SK-N-SH treated with all-trans-retinoic acid at 6 μM for 48 hours (cell line): Measurements from ENCODE around the gene EXOSC10.

Experiments
- ATAC-seq: fragments of 200-7000 bp; cut with Tn5 transposase; 3 replicates; pipeline ENCODE4 v1.9.1; 2020; ENCODE audit warnings: mild to moderate bottlenecking, moderate library complexity
- BACH2 ChIP-seq: fragments of 250-450 bp; sonication (Bioruptor Pico); IDR thresholded peaks from 2 replicates; pipeline ENCODE4 v1.9.0; 2021; ENCODE audit warnings: mild to moderate bottlenecking, borderline replicate concordance
- CSDC2 ChIP-seq: fragments of 250-450 bp; sonication (Bioruptor Pico); IDR thresholded peaks from 2 replicates; pipeline ENCODE4 v1.5.0; 2020; ENCODE audit warnings: mild to moderate bottlenecking, moderate library complexity
- CSRNP3 ChIP-seq: fragments of 250-450 bp; sonication (Bioruptor Pico); IDR thresholded peaks from 2 replicates; pipeline ENCODE4 v1.5.1; 2021; ENCODE audit warnings: mild to moderate bottlenecking, moderate library complexity
- ESRRG ChIP-seq: fragments of 250-450 bp; sonication (Bioruptor Pico); IDR thresholded peaks from 2 replicates; pipeline ENCODE4 v1.6.1; 2021; ENCODE audit warnings: mild to moderate bottlenecking
- GLIS3 ChIP-seq: fragments of 250-450 bp; sonication (Bioruptor Pico); IDR thresholded peaks from 2 replicates; pipeline ENCODE4 v1.5.0; 2020; ENCODE audit warnings: mild to moderate bottlenecking, moderate library complexity
- ISL1 ChIP-seq: fragments of 250-450 bp; sonication (Bioruptor Pico); IDR thresholded peaks from 2 replicates; pipeline ENCODE4 v2.1.2; 2022; ENCODE audit warnings: mild to moderate bottlenecking, moderate library complexity
- PATZ1 ChIP-seq: fragments of 250-450 bp; sonication (Bioruptor Pico); IDR thresholded peaks from 2 replicates; pipeline ENCODE4 v1.8.0; 2020; ENCODE audit warnings: mild to moderate bottlenecking, moderate library complexity, borderline replicate concordance
- POU6F1 ChIP-seq: fragments of 250-450 bp; sonication (Bioruptor Pico); IDR thresholded peaks from 2 replicates; pipeline ENCODE4 v1.8.0; 2021; ENCODE audit warnings: low read depth, mild to moderate bottlenecking, moderate library complexity, borderline replicate concordance
- PPARA ChIP-seq: fragments of 250-450 bp; sonication (Bioruptor Pico); IDR thresholded peaks from 2 replicates; pipeline ENCODE4 v1.5.0; 2020; ENCODE audit warnings: mild to moderate bottlenecking, borderline replicate concordance
- RARB ChIP-seq: fragments of 250-450 bp; sonication (Bioruptor Pico); IDR thresholded peaks from 2 replicates; pipeline ENCODE4 v1.8.0; 2021; ENCODE audit warnings: mild to moderate bottlenecking, moderate library complexity
- SNAI2 ChIP-seq: fragments of 250-450 bp; sonication (Bioruptor Pico); IDR thresholded peaks from 2 replicates; pipeline ENCODE4 v1.5.0; 2020; ENCODE audit warnings: mild to moderate bottlenecking, moderate library complexity
- TCF4 ChIP-seq: fragments of 250-450 bp; sonication (Bioruptor Pico); IDR thresholded peaks from 2 replicates; pipeline ENCODE4 v1.8.0; 2021; ENCODE audit warnings: mild to moderate bottlenecking, moderate library complexity, borderline replicate concordance
- TOX ChIP-seq: fragments of 250-450 bp; sonication (Bioruptor Pico); IDR thresholded peaks from 2 replicates; pipeline ENCODE4 v1.8.0; 2021; ENCODE audit warnings: mild to moderate bottlenecking, moderate library complexity, borderline replicate concordance
- TSHZ2 ChIP-seq: fragments of 250-450 bp; sonication (Bioruptor Pico); IDR thresholded peaks from 2 replicates; pipeline ENCODE4 v1.5.0; 2020; ENCODE audit warnings: mild to moderate bottlenecking, moderate library complexity
- ZC3H10 ChIP-seq: fragments of 250-450 bp; sonication (Bioruptor Pico); IDR thresholded peaks from 2 replicates; pipeline ENCODE4 v1.5.1; 2021; ENCODE audit warnings: mild to moderate bottlenecking, moderate library complexity
- ZFP3 ChIP-seq: fragments of 250-450 bp; sonication (Bioruptor Pico); IDR thresholded peaks from 2 replicates; pipeline ENCODE4 v1.5.0; 2020; ENCODE audit warnings: mild to moderate bottlenecking, moderate library complexity
- ZFP30 ChIP-seq: fragments of 450-650 bp; formaldehyde crosslinking; IDR thresholded peaks from 2 replicates; pipeline ENCODE4 v1.5.0; 2022; ENCODE audit warnings: mild to moderate bottlenecking, moderate library complexity
- ZNF565 ChIP-seq: fragments of 450-650 bp; formaldehyde crosslinking; conservative IDR thresholded peaks from 2 replicates; pipeline ENCODE4 v1.5.0; 2020; ENCODE audit warnings: low read depth, mild to moderate bottlenecking, moderate library complexity
- ZNF70 ChIP-seq: fragments of 450-650 bp; formaldehyde crosslinking; IDR thresholded peaks from 2 replicates; pipeline ENCODE4 v1.5.0; 2020; ENCODE audit warnings: mild to moderate bottlenecking, moderate library complexity
- ZNF8 ChIP-seq: fragments of 450-650 bp; formaldehyde crosslinking; IDR thresholded peaks from 2 replicates; pipeline ENCODE4 v1.5.0; 2020; ENCODE audit warnings: mild to moderate bottlenecking, moderate library complexity

Gene EXOSC10

GRCh38 chr1:11143907-11144306 is 44.2 kb upstream of the EXOSC10 start:
- ATAC-seq = no peak
- TF ChIP-seq ZFP30 (CRISPR knock-in tag) (no peak), TOX (CRISPR knock-in tag) (no peak), ISL1 (CRISPR knock-in tag) (no peak), RARB (CRISPR knock-in tag) (no peak), ZC3H10 (CRISPR knock-in tag) (no peak), TSHZ2 (CRISPR knock-in tag) (no peak), ZNF565 (CRISPR knock-in tag) (no peak), PATZ1 (CRISPR knock-in tag) (no peak), SNAI2 (CRISPR knock-in tag) (no peak), CSRNP3 (CRISPR knock-in tag) (no peak), POU6F1 (no peak), ZNF8 (no peak), PPARA (CRISPR knock-in tag) (no peak), GLIS3 (CRISPR knock-in tag) (no peak)

GRCh38 chr1:11143401-11143800 is 43.7 kb upstream of the EXOSC10 start:
- ATAC-seq = no peak
- TF ChIP-seq PPARA (CRISPR knock-in tag) = no peak
- TF ChIP-seq ZFP3 (CRISPR knock-in tag) = no peak
- no peak for TF ChIP-seq ESRRG (CRISPR knock-in tag)
- TF ChIP-seq SNAI2 (CRISPR knock-in tag) = no peak
- TF ChIP-seq RARB (CRISPR knock-in tag) = no peak
- no peak for TF ChIP-seq PATZ1 (CRISPR knock-in tag)
- no peak for TF ChIP-seq ZNF8
- no peak for TF ChIP-seq ZFP30 (CRISPR knock-in tag)
- no peak for TF ChIP-seq TCF4
- TF ChIP-seq ZNF565 (CRISPR knock-in tag) = no peak
- no peak for TF ChIP-seq BACH2 (CRISPR knock-in tag)
- TF ChIP-seq TOX (CRISPR knock-in tag) = no peak
- no peak for TF ChIP-seq POU6F1
- no peak for TF ChIP-seq TSHZ2 (CRISPR knock-in tag)
- TF ChIP-seq CSDC2 = no peak
- no peak for TF ChIP-seq ZNF70 (CRISPR knock-in tag)
